Thyroid gland (tissue), 4 donors: ENCODE measurements around the gene IQGAP1. TPM values are rescaled to one million over a fixed set of nuclear protein-coding genes. Genes with fewer than 3 reads are reported as not detected.

Source experiments
- DNase-seq, 2 donors: peaks; one replicate each; pipeline ENCODE4 v3.0.0-alpha.2; 2019
- H3K27ac ChIP-seq, 3 donors: fragments of 200-600 bp; sonication (generic); 1 replicate in 2 of 3; 2 replicates in 1 of 3; pipeline ENCODE4 v1.5.1; 2016 to 2019; ENCODE audit warnings: mild to moderate bottlenecking in 1 of 3, moderate library complexity in 1 of 3
- H3K27me3 ChIP-seq: fragments of 200-600 bp; sonication (generic); one replicate; pipeline ENCODE4 v1.5.1; 2019
- H3K36me3 ChIP-seq, 2 donors: fragments of 200-600 bp; sonication (generic); one replicate each; pipeline ENCODE4 v1.5.1; 2016 to 2019
- H3K4me1 ChIP-seq, 2 donors: fragments of 200-600 bp; sonication (generic); one replicate each; pipeline ENCODE4 v1.5.1; 2017 to 2019
- H3K4me3 ChIP-seq, 3 donors: fragments of 200-600 bp; sonication (generic); replicated peaks in 1 of 3; 1 replicate in 2 of 3; 2 replicates in 1 of 3; pipeline ENCODE4 v1.5.1; 2016; ENCODE audit warnings: mild to moderate bottlenecking in 1 of 3
- H3K9me3 ChIP-seq: fragments of 200-600 bp; sonication (generic); one replicate; pipeline ENCODE4 v1.5.1; 2017
- CTCF ChIP-seq, 6 experiments: fragments of 200-600 bp in 3 of 6; fragments of 450-650 bp in 3 of 6; sonication (generic) in 3 of 6; IDR thresholded peaks; one replicate each; pipeline ENCODE4 v1.5.1; 2016 to 2019; ENCODE audit warnings: antibody characterized with exemption in 6 of 6, mild to moderate bottlenecking in 2 of 6, inconsistent platforms in 1 of 6, moderate library complexity in 1 of 6
- POLR2A ChIP-seq, 2 donors: fragments of 450-650 bp; IDR thresholded peaks; one replicate each; pipeline ENCODE4 v1.6.1; 2017; ENCODE audit warnings: antibody characterized with exemption in 2 of 2, mild to moderate bottlenecking in 2 of 2, moderate library complexity in 1 of 2
- WGBS, 2 donors: methylation state at CpG; one replicate each; pipeline ENCODE4 v1.1.5; 2017; 5-methylcytosine and 5-hydroxymethylcytosine counted together
- intact Hi-C: fragments of 100-400 bp; cut with DNase I; formaldehyde crosslinking; loops from one replicate; pipeline ENCODE4 v1.15.1; 2023
- total RNA-seq, 4 donors: library from RNA; depleted of rRNA; stranded (reverse); fragments of >200 nt; gene quantifications; one replicate each; pipeline ENCODE4 v1.2.3, GENCODE V29; 2016

Gene IQGAP1
- total RNA-seq, 4 donors from 2014 or later: 222 to 290 (median 247) TPM

DNA sequence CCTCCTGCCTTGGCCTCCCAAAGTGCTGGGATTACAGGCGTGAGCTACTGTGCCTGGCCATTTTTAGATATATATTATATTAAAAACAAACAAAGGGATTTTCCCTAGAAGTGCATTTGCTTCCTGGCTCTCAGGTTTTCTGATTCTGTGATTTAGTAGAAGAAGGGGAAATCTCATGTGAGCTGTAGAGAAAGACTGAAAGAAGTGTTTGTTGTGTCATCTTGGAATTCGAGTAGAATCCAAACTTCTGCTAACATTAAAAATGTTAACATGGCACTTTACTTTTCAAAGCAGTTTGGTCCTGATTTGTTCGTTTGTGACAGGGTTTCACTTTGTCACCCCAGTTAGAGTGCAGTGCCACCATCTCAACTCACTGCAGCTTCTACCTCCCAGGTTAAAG, 34.9 kb downstream of the IQGAP1 start:
- intact Hi-C loops: no loop called here
- Histone ChIP-seq H3K9me3 (no peaks in the 10 kb centered on the region), H3K27me3 (no peaks in the 10 kb centered on the region), H3K4me3 (no peak overlapping the region), H3K4me1 (peaks cover 64 to 80% of the 10 kb centered on the region in 2 donors), H3K36me3 (peaks cover 0 to 3% of the 10 kb centered on the region in 2 donors), H3K27ac (peak overlapping the region; percentile 23 to 71 (median 30))
- WGBS, 2 donors: 73 to 82% methylated on average over 3 of the region's 3 CpGs
- no peak for DNase-seq
- TF ChIP-seq CTCF (IDR thresholded peaks at IDR 0.05) (no peak), POLR2A (IDR thresholded peaks at IDR 0.05) (no peak)

DNA sequence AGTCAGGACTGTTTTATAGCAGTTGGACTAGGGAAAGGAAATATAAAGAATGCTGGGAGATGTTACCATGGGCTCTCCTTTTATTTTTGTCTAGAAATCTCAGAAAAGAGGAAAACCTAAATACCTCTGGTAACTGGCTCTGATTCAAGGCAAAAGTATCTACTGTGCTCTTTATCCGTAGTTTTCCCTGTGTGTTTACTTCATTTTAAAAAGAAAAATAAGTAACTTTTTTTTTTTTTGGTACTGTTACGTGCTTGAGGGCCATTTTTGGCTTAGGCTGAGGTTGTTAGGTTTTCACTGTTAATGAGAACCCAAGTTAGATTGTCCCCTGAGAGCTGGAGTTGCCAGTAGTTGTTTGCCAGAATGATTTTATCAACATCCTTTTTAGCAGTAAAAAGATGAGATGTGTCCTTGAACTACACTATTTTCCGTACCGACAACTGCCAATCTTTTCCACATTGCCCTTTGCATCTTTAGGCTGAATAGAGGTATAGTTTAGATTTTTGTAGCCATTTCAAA, 35.8 kb downstream of the IQGAP1 start:
- Histone ChIP-seq H3K9me3 (no peaks in the 10 kb centered on the region), H3K27me3 (no peaks in the 10 kb centered on the region), H3K27ac (peak overlapping the region; percentile 23 to 71 (median 30)), H3K36me3 (peaks cover 0 to 3% of the 10 kb centered on the region in 2 donors), H3K4me1 (peaks cover 56 to 71% of the 10 kb centered on the region in 2 donors), H3K4me3 (no peak overlapping the region)
- intact Hi-C loops: no loop called here
- DNase-seq: no peak
- no peak for TF ChIP-seq CTCF (IDR thresholded peaks at IDR 0.05)
- no peak for TF ChIP-seq POLR2A (IDR thresholded peaks at IDR 0.05)
- WGBS, 2 donors: 46 to 50% methylated on average over 4 of the region's 4 CpGs

GRCh38 chr15:90425726-90426346, 37.8 kb downstream of the IQGAP1 start:
- Histone ChIP-seq H3K27me3 (no peaks in the 10 kb centered on the region), H3K4me1 (peaks cover 37 to 51% of the 10 kb centered on the region in 2 donors), H3K27ac (no peak overlapping the region), H3K4me3 (no peak overlapping the region), H3K36me3 (peaks cover 0 to 3% of the 10 kb centered on the region in 2 donors), H3K9me3 (no peaks in the 10 kb centered on the region)
- WGBS, 2 donors: 80 to 85% methylated on average over 2 of the region's 2 CpGs
- intact Hi-C loops: no loop called here
- TF ChIP-seq POLR2A (IDR thresholded peaks at IDR 0.05) (no peak), CTCF (IDR thresholded peaks at IDR 0.05) (no peak)
- no peak for DNase-seq

GRCh38 chr15:90427185-90427584, 39.1 kb downstream of the IQGAP1 start:
- H3K4me3 ChIP-seq: no peak overlapping the region
- no peak for TF ChIP-seq POLR2A (IDR thresholded peaks at IDR 0.05)
- no peak for TF ChIP-seq CTCF (IDR thresholded peaks at IDR 0.05)
- DNase-seq: no peak
- peaks cover 26 to 38% of the 10 kb centered on the region in 2 donors for H3K4me1 ChIP-seq
- 89 to 97% methylated on average over 5 of the region's 5 CpGs for WGBS, 2 donors
- H3K27ac ChIP-seq: no peak overlapping the region
- H3K27me3 ChIP-seq: no peaks in the 10 kb centered on the region
- H3K9me3 ChIP-seq: no peaks in the 10 kb centered on the region
- intact Hi-C loops: no loop called here
- peaks cover 0 to 3% of the 10 kb centered on the region in 2 donors for H3K36me3 ChIP-seq

DNA sequence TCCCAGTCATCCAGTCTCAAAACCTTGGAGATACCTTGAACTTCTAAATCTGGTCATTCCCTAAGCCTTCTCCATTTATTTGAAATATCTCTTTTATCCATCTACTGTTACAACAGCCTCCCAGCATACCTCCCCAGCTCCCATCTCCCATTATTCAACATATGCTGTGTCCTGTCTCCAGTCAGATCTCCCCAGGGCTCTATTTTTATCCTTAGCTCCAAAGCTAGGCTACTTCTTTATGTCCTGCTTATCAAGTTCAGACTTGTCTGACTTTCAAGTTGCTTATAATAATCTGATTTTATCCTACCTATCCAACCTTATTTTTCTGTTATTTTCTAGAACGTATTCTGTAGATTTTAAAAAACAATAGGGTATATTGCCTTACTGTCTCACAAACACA, 44.2 kb downstream of the IQGAP1 start:
- Histone ChIP-seq H3K36me3 (peaks cover 0 to 4% of the 10 kb centered on the region in 2 donors), H3K27me3 (no peaks in the 10 kb centered on the region), H3K27ac (no peak overlapping the region), H3K4me3 (no peak overlapping the region), H3K9me3 (no peaks in the 10 kb centered on the region), H3K4me1 (peaks cover 6% of the 10 kb centered on the region in 2 donors)
- DNase-seq: no peak
- 94 to 95% methylated on average over 1 of the region's 1 CpG for WGBS, 2 donors
- no peak for TF ChIP-seq CTCF (IDR thresholded peaks at IDR 0.05)
- no peak for TF ChIP-seq POLR2A (IDR thresholded peaks at IDR 0.05)
- intact Hi-C loops: no loop called here
